GM23248 (cell line): ENCODE data around the gene DACH1.

Source experiments
- EZH2 ChIP-seq: fragments of 200-600 bp; sonication (generic); IDR thresholded peaks from 2 replicates; pipeline ENCODE4 v1.6.1; 2018; ENCODE audit warnings: antibody characterized with exemption, mild to moderate bottlenecking; ENCODE audit not compliant: insufficient read depth, poor library complexity, severe bottlenecking
- EZH2phosphoT487 ChIP-seq: fragments of 200-600 bp; sonication (generic); IDR thresholded peaks from 2 replicates; pipeline ENCODE4 v1.6.1; 2018; ENCODE audit warnings: antibody characterized with exemption, moderate library complexity, mild to moderate bottlenecking, low read depth; ENCODE audit not compliant: insufficient read depth

- TF ChIP-seq EZH2phosphoT487, result no peak
- no peak for TF ChIP-seq EZH2
These were observed 386.0 kb downstream of the DACH1 start for GRCh38 chr13:71481046-71481445.
